IPS-18c (cell line): ENCODE measurements around the gene EID1.

Source experiments
- H3K4me3 ChIP-seq: 2 replicates; pipeline ENCODE4 v1.7.0; 2013; ENCODE audit warnings: low read depth, mild to moderate bottlenecking, low read length, moderate library complexity; ENCODE audit not compliant: insufficient read depth
- H3K9me3 ChIP-seq: one replicate; pipeline ENCODE4 v1.6.1; 2013; ENCODE audit warnings: mild to moderate bottlenecking, low read length, moderate library complexity; ENCODE audit not compliant: control insufficient read depth, insufficient read depth

The EID1 gene

DNA sequence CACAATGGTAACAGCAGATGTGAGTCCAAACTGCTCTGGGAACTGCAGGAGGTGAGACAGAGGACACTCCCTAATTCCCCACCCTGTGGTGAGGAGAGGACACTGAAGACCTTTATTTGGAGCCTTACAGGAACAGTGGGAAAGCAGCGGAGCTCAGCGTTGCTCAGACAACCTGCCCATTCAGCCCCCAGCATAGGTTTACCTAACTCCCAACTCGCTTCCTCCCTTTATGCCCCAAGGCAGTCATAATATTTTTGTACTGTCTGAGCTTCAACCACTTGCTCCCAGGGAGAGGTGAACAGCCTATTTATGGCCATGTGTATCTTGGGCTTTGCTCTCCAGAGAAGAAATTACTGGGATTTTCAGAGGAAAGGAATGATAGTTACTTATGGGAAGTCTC, 51.7 kb downstream of the EID1 start:
- no peaks in the 10 kb centered on the region for H3K9me3 ChIP-seq
- no peak overlapping the region for H3K4me3 ChIP-seq
